ENCODE data around the gene FAM107A.

FAM107A gene

GRCh38 chr3:58577269-58577821 is at the start of gene FAM107A:
TSS of gene FAM107A (minus strand) at chr3:58577391. CDS start at chr3:58569860, 7,531 bp downstream.
- DNase-seq (ENCODE audit: low spot score): no peak

- DNase-seq (ENCODE audit: low spot score): no peak
These were observed 48.1 kb upstream of the FAM107A start for GRCh38 chr3:58625196-58625824.

- no peak for DNase-seq (ENCODE audit: low spot score)
These were observed 47.4 kb upstream of the FAM107A start for GRCh38 chr3:58624550-58624949.

GRCh38 chr3:58623961-58624360 is 46.8 kb upstream of the FAM107A start:
- no peak for DNase-seq (ENCODE audit: low spot score)

GRCh38 chr3:58623478-58623877 is 46.3 kb upstream of the FAM107A start:
- DNase-seq (ENCODE audit: low spot score): no peak

- no peak for DNase-seq (ENCODE audit: low spot score)
These were observed 45.7 kb upstream of the FAM107A start for GRCh38 chr3:58622892-58623291.

GRCh38 chr3:58622436-58622835 is 45.2 kb upstream of the FAM107A start:
- DNase-seq (ENCODE audit: low spot score): no peak

GRCh38 chr3:58621086-58621830 is 44.1 kb upstream of the FAM107A start:
- no peak for DNase-seq (ENCODE audit: low spot score)

- no peak for DNase-seq (ENCODE audit: low spot score)
These were observed 43.2 kb upstream of the FAM107A start for GRCh38 chr3:58620421-58620820.

GRCh38 chr3:58617338-58617761 is 40.2 kb upstream of the FAM107A start:
- no peak for DNase-seq (ENCODE audit: low spot score)

- no peak for DNase-seq (ENCODE audit: low spot score)
These were observed 36.3 kb upstream of the FAM107A start for GRCh38 chr3:58613236-58614132.

GRCh38 chr3:58612830-58613229 is 35.6 kb upstream of the FAM107A start:
- no peak for DNase-seq (ENCODE audit: low spot score)

- no peak for DNase-seq (ENCODE audit: low spot score)
These were observed 32.8 kb upstream of the FAM107A start for GRCh38 chr3:58609990-58610389.

- no peak for DNase-seq (ENCODE audit: low spot score)
These were observed 31.5 kb upstream of the FAM107A start for GRCh38 chr3:58608648-58609047.

- no peak for DNase-seq (ENCODE audit: low spot score)
These were observed 30.6 kb upstream of the FAM107A start for GRCh38 chr3:58607816-58608215.

GRCh38 chr3:58606693-58607092 is 29.5 kb upstream of the FAM107A start:
- no peak for DNase-seq (ENCODE audit: low spot score)

- DNase-seq (ENCODE audit: low spot score): no peak
These were observed 26.8 kb upstream of the FAM107A start for GRCh38 chr3:58604031-58604430.

- DNase-seq (ENCODE audit: low spot score): no peak
These were observed 26.4 kb upstream of the FAM107A start for GRCh38 chr3:58603606-58604005.

- DNase-seq (ENCODE audit: low spot score): no peak
These were observed 20.6 kb upstream of the FAM107A start for GRCh38 chr3:58597770-58598310.

GRCh38 chr3:58596834-58597518 is 19.8 kb upstream of the FAM107A start:
- DNase-seq (ENCODE audit: low spot score): no peak

GRCh38 chr3:58594117-58594516 is 16.9 kb upstream of the FAM107A start:
- no peak for DNase-seq (ENCODE audit: low spot score)
